ENCODE results near the gene PABPN1. TPM values are rescaled to one million over a fixed set of nuclear protein-coding genes. Genes with fewer than 3 reads are reported as not detected.

Gene PABPN1
- total and polyA plus RNA-seq, 2 of the 13 experiments (the other 11 are each of a cell fraction or from before 2014, with no cell fraction given), result 233 to 524 TPM

GRCh38 chr14:23306412-23307145 is 14.7 kb upstream of the PABPN1 start, which contains the start of gene BCL2L2 (continued):
- peak; percentile 81 for TF ChIP-seq ZNF552 (CRISPR knock-in tag; IDR thresholded peaks at IDR 0.05; ENCODE audit: borderline replicate concordance)
- TF ChIP-seq DPF2 (CRISPR knock-in tag; IDR thresholded peaks at IDR 0.05; ENCODE audit: borderline replicate concordance, low read depth), result no peak
- TF ChIP-seq ELF1 (CRISPR knock-in tag; IDR thresholded peaks at IDR 0.05), result peak; percentile 93
- TF ChIP-seq REXO4 (CRISPR knock-in tag; IDR thresholded peaks at IDR 0.05; ENCODE audit: borderline replicate concordance), result no peak
- TF ChIP-seq MED13 (CRISPR knock-in tag; IDR thresholded peaks at IDR 0.05), result no peak; the same call in 1 of the 2 replicates
- TF ChIP-seq, protein P1, sequence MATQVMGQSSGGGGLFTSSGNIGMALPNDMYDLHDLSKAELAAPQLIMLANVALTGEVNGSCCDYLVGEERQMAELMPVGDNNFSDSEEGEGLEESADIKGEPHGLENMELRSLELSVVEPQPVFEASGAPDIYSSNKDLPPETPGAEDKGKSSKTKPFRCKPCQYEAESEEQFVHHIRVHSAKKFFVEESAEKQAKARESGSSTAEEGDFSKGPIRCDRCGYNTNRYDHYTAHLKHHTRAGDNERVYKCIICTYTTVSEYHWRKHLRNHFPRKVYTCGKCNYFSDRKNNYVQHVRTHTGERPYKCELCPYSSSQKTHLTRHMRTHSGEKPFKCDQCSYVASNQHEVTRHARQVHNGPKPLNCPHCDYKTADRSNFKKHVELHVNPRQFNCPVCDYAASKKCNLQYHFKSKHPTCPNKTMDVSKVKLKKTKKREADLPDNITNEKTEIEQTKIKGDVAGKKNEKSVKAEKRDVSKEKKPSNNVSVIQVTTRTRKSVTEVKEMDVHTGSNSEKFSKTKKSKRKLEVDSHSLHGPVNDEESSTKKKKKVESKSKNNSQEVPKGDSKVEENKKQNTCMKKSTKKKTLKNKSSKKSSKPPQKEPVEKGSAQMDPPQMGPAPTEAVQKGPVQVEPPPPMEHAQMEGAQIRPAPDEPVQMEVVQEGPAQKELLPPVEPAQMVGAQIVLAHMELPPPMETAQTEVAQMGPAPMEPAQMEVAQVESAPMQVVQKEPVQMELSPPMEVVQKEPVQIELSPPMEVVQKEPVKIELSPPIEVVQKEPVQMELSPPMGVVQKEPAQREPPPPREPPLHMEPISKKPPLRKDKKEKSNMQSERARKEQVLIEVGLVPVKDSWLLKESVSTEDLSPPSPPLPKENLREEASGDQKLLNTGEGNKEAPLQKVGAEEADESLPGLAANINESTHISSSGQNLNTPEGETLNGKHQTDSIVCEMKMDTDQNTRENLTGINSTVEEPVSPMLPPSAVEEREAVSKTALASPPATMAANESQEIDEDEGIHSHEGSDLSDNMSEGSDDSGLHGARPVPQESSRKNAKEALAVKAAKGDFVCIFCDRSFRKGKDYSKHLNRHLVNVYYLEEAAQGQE (IDR thresholded peaks at IDR 0.05; ENCODE audit: borderline replicate concordance in 1 of 2, low read depth in 1 of 2, low read length in 2 of 2), result peak in 1 of 2 experiments; percentile 70; a peak in 2 of 4 replicates
- peak; percentile 90; the same call in 1 of the 2 replicates for TF ChIP-seq FOXK1 (CRISPR knock-in tag; IDR thresholded peaks at IDR 0.05; ENCODE audit: borderline replicate concordance, low read depth)
- no peak for TF ChIP-seq TSC22D2 (CRISPR knock-in tag; IDR thresholded peaks at IDR 0.05; ENCODE audit: borderline replicate concordance)
- TF ChIP-seq, protein P2, sequence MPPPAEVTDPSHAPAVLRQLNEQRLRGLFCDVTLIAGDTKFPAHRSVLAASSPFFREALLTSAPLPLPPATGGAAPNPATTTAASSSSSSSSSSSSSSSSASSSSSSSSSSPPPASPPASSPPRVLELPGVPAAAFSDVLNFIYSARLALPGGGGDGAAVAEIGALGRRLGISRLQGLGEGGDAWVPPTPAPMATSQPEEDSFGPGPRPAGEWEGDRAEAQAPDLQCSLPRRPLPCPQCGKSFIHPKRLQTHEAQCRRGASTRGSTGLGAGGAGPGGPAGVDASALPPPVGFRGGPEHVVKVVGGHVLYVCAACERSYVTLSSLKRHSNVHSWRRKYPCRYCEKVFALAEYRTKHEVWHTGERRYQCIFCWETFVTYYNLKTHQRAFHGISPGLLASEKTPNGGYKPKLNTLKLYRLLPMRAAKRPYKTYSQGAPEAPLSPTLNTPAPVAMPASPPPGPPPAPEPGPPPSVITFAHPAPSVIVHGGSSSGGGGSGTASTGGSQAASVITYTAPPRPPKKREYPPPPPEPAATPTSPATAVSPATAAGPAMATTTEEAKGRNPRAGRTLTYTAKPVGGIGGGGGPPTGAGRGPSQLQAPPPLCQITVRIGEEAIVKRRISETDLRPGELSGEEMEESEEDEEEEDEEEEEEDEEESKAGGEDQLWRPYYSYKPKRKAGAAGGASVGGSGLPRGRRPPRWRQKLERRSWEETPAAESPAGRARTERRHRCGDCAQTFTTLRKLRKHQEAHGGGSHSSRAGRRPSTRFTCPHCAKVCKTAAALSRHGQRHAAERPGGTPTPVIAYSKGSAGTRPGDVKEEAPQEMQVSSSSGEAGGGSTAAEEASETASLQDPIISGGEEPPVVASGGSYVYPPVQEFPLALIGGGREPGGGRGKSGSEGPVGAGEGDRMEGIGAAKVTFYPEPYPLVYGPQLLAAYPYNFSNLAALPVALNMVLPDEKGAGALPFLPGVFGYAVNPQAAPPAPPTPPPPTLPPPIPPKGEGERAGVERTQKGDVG (CRISPR knock-in tag; IDR thresholded peaks at IDR 0.05; ENCODE audit: borderline replicate concordance), result peak; percentile 89
- TF ChIP-seq, protein P3, sequence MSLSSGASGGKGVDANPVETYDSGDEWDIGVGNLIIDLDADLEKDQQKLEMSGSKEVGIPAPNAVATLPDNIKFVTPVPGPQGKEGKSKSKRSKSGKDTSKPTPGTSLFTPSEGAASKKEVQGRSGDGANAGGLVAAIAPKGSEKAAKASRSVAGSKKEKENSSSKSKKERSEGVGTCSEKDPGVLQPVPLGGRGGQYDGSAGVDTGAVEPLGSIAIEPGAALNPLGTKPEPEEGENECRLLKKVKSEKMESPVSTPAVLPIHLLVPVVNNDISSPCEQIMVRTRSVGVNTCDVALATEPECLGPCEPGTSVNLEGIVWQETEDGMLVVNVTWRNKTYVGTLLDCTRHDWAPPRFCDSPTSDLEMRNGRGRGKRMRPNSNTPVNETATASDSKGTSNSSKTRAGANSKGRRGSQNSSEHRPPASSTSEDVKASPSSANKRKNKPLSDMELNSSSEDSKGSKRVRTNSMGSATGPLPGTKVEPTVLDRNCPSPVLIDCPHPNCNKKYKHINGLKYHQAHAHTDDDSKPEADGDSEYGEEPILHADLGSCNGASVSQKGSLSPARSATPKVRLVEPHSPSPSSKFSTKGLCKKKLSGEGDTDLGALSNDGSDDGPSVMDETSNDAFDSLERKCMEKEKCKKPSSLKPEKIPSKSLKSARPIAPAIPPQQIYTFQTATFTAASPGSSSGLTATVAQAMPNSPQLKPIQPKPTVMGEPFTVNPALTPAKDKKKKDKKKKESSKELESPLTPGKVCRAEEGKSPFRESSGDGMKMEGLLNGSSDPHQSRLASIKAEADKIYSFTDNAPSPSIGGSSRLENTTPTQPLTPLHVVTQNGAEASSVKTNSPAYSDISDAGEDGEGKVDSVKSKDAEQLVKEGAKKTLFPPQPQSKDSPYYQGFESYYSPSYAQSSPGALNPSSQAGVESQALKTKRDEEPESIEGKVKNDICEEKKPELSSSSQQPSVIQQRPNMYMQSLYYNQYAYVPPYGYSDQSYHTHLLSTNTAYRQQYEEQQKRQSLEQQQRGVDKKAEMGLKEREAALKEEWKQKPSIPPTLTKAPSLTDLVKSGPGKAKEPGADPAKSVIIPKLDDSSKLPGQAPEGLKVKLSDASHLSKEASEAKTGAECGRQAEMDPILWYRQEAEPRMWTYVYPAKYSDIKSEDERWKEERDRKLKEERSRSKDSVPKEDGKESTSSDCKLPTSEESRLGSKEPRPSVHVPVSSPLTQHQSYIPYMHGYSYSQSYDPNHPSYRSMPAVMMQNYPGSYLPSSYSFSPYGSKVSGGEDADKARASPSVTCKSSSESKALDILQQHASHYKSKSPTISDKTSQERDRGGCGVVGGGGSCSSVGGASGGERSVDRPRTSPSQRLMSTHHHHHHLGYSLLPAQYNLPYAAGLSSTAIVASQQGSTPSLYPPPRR (CRISPR knock-in tag; IDR thresholded peaks at IDR 0.05; ENCODE audit: borderline replicate concordance), result peak; percentile 88
- peak; percentile 92 for TF ChIP-seq SALL2 (CRISPR knock-in tag; IDR thresholded peaks at IDR 0.05)
- peak; percentile 98 for TF ChIP-seq ERF (CRISPR knock-in tag; IDR thresholded peaks at IDR 0.05)
- peak in 1 of 2 experiments; percentile 92; a peak in 2 of 4 replicates for TF ChIP-seq KLF16 (CRISPR knock-in tag; IDR thresholded peaks at IDR 0.05)
- peak; percentile 99 for TF ChIP-seq RBM39 (IDR thresholded peaks at IDR 0.05; ENCODE audit: low read depth, low read length, poor library complexity, severe bottlenecking)
- TF ChIP-seq HOXD1 (CRISPR knock-in tag; IDR thresholded peaks at IDR 0.05), result no peak; the same call in 1 of the 2 replicates
- TF ChIP-seq PTBP1 (IDR thresholded peaks at IDR 0.05; ENCODE audit: low read depth, low read length, poor library complexity, severe bottlenecking), result peak; percentile 97
